PFSK-1 (cell line): Measurements from ENCODE around the gene RGS3.

Source experiments
- FOXP2 ChIP-seq: optimal IDR thresholded peaks from 2 replicates; pipeline ENCODE3; 2011; ENCODE audit warnings: borderline replicate concordance, control low read depth, inconsistent platforms; ENCODE audit not compliant: insufficient read depth; ENCODE audit errors: extremely low read length, extremely low read depth
- POLR2AphosphoS5 ChIP-seq: IDR thresholded peaks from 2 replicates; pipeline ENCODE4 v1.6.1; 2012; ENCODE audit warnings: low read depth, mild to moderate bottlenecking, control low read depth, low read length, moderate library complexity
- REST ChIP-seq, 2 experiments: IDR thresholded peaks; 2 replicates each; pipeline versions ENCODE4 v1.6.1 to v1.8.0; 2011 to 2012; ENCODE audit warnings: low read depth in 2 of 2, low read length in 2 of 2, control low read depth in 1 of 2, inconsistent platforms in 1 of 2, mild to moderate bottlenecking in 1 of 2, moderate library complexity in 1 of 2; ENCODE audit not compliant: insufficient read depth in 1 of 2
- SIN3A ChIP-seq: IDR thresholded peaks from 2 replicates; pipeline ENCODE4 v1.6.1; 2012; ENCODE audit warnings: mild to moderate bottlenecking, low read length, moderate library complexity, borderline replicate concordance; ENCODE audit not compliant: insufficient read depth
- TAF1 ChIP-seq: IDR thresholded peaks from 2 replicates; pipeline ENCODE4 v1.6.1; 2012; ENCODE audit warnings: low read length, control low read depth, borderline replicate concordance; ENCODE audit not compliant: insufficient read depth

The RGS3 gene

GRCh38 chr9:113620377-113621161 is 157.0 kb downstream of the RGS3 start:
- no peak for TF ChIP-seq POLR2AphosphoS5
- TF ChIP-seq REST (IDR thresholded peaks at IDR 0.05; ENCODE audit: insufficient read depth in 1 of 2, low read depth in 2 of 2, low read length in 2 of 2): no peak
- TF ChIP-seq FOXP2: no peak
- TF ChIP-seq SIN3A: no peak
- TF ChIP-seq TAF1: no peak

GRCh38 chr9:113621309-113621791 is 157.8 kb downstream of the RGS3 start:
- no peak for TF ChIP-seq SIN3A

- no peak for TF ChIP-seq REST (IDR thresholded peaks at IDR 0.05; ENCODE audit: insufficient read depth in 1 of 2, low read depth in 2 of 2, low read length in 2 of 2)
- no peak for TF ChIP-seq POLR2AphosphoS5
- no peak for TF ChIP-seq TAF1
- no peak for TF ChIP-seq SIN3A
- TF ChIP-seq FOXP2: no peak
Measured at GRCh38 chr9:113621980-113622379, 158.5 kb downstream of the RGS3 start.

- no peak for TF ChIP-seq REST (IDR thresholded peaks at IDR 0.05; ENCODE audit: insufficient read depth in 1 of 2, low read depth in 2 of 2, low read length in 2 of 2)
- TF ChIP-seq SIN3A: no peak
- no peak for TF ChIP-seq FOXP2
- TF ChIP-seq TAF1: no peak
- TF ChIP-seq POLR2AphosphoS5: no peak
Measured at GRCh38 chr9:113622600-113623400, 159.3 kb downstream of the RGS3 start.

GRCh38 chr9:113623851-113624485 is 160.4 kb downstream of the RGS3 start:
- TF ChIP-seq FOXP2 (no peak), TAF1 (no peak), SIN3A (no peak), POLR2AphosphoS5 (no peak), REST (IDR thresholded peaks at IDR 0.05; ENCODE audit: insufficient read depth in 1 of 2, low read depth in 2 of 2, low read length in 2 of 2) (no peak)
